ENCODE measurements around the gene DCAF8L2. TPM values are rescaled to one million over a fixed set of nuclear protein-coding genes. Genes with fewer than 3 reads are reported as not detected.

DCAF8L2 gene
- total and polyA plus RNA-seq, 4 donors: not detected

DNA sequence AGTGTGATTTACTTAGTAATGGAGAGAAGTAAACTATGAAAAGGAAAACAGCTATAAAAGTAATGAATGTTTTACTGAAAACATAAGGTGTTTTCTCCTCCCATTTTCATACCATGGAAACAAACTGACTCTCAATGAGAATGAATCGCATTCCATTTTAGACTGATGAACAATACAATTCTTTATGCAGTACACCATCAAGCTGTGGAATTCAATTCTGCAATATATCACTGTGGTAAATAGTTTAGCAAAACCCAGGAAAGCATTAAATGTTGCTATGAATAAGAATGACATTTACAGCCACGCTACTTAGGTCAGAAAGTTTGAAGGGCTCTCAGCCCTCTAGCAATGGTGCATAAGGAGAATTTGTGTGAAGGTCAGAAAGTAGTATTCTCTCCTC is 7.4 kb downstream of the DCAF8L2 start:
- Histone ChIP-seq H3K4me1 (ENCODE audit: control insufficient read depth, insufficient read depth, low read length) (no peaks in the 10 kb centered on the region), H3K27ac (ENCODE audit: low read depth, low read length) (no peak overlapping the region), H3K27me3 (ENCODE audit: control insufficient read depth, insufficient read depth, low read length) (no peaks in the 10 kb centered on the region), H3K36me3 (ENCODE audit: control insufficient read depth, insufficient read depth, low read length) (no peaks in the 10 kb centered on the region), H3K9me3 (ENCODE audit: control insufficient read depth, insufficient read depth, low read length) (no peaks in the 10 kb centered on the region), H3K4me3 (ENCODE audit: low read depth, low read length) (no peak overlapping the region)
- WGBS (ENCODE audit: insufficient coverage): no CpG with 5 or more reads among the region's 2 CpGs
- DNase-seq (ENCODE audit: low read depth in 4 of 6, low spot score in 6 of 6): peak in 1 of 6 donors; percentile 9

GRCh38 chrX:27598312-27598711 is 8.2 kb downstream of the DCAF8L2 start:
- 40% methylated on average over 4 of the region's 9 CpGs for WGBS (ENCODE audit: insufficient coverage)
- Histone ChIP-seq H3K9me3 (ENCODE audit: control insufficient read depth, insufficient read depth, low read length) (no peaks in the 10 kb centered on the region), H3K4me3 (ENCODE audit: low read depth, low read length) (no peak overlapping the region), H3K36me3 (ENCODE audit: control insufficient read depth, insufficient read depth, low read length) (no peaks in the 10 kb centered on the region), H3K27ac (ENCODE audit: low read depth, low read length) (no peak overlapping the region), H3K4me1 (ENCODE audit: control insufficient read depth, insufficient read depth, low read length) (no peaks in the 10 kb centered on the region), H3K27me3 (ENCODE audit: control insufficient read depth, insufficient read depth, low read length) (no peaks in the 10 kb centered on the region)
- peak in 1 of 6 donors; percentile 19 for DNase-seq (ENCODE audit: low read depth in 4 of 6, low spot score in 6 of 6)

DNA sequence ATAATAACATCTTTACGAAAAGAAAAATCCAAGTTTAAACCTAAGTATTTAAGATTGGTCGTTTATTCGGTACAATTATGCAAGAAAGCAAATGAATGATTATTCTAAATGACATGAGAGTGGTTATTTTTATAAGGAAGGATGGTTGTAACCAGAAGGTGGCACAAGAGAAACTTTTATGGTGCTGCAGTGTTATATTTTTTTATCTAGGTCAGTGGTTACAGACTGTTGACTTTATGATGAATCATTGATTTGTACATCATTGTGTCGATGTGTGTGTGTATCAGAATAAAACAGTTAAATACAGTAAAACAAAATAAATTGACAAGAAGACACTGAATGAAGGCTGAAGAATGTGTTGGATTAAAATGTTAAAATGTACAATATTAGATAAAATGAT is 9.8 kb downstream of the DCAF8L2 start:
- no peak for DNase-seq (ENCODE audit: low read depth in 4 of 6, low spot score in 6 of 6)

DNA sequence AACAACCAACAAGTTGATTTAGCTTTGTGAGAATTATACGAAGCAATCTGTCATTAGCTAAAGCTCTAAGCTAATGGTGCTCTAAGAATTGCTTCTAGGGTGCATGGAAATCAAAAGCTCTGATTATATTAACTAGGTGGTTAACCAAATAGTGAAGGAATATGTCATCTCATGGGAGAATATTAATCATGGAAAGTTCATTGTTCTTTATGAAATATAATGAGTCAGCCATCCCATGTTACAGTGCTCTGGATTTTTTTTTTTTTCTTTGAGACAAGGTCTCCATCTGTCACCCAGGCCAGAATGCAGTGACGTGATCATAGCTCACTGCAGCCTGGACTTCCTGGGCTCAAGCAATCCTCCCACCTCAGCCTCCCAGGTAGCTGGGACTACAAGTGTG is 10.5 kb downstream of the DCAF8L2 start:
- H3K27ac ChIP-seq (ENCODE audit: low read depth, low read length): no peak overlapping the region
- no CpG with 5 or more reads among the region's 2 CpGs for WGBS (ENCODE audit: insufficient coverage)
- DNase-seq (ENCODE audit: low read depth in 4 of 6, low spot score in 6 of 6): no peak

More for the DNA sequence above, 9.8 kb downstream of the DCAF8L2 start:
- Histone ChIP-seq H3K9me3 (ENCODE audit: control insufficient read depth, insufficient read depth, low read length) (no peaks in the 10 kb centered on the region), H3K36me3 (ENCODE audit: control insufficient read depth, insufficient read depth, low read length) (no peaks in the 10 kb centered on the region), H3K4me3 (ENCODE audit: low read depth, low read length) (no peak overlapping the region), H3K27me3 (ENCODE audit: control insufficient read depth, insufficient read depth, low read length) (no peaks in the 10 kb centered on the region), H3K27ac (ENCODE audit: low read depth, low read length) (no peak overlapping the region), H3K4me1 (ENCODE audit: control insufficient read depth, insufficient read depth, low read length) (no peaks in the 10 kb centered on the region)
- no CpG with 5 or more reads among the region's 4 CpGs for whole genome bisulfite sequencing (ENCODE audit: insufficient coverage)

DNA sequence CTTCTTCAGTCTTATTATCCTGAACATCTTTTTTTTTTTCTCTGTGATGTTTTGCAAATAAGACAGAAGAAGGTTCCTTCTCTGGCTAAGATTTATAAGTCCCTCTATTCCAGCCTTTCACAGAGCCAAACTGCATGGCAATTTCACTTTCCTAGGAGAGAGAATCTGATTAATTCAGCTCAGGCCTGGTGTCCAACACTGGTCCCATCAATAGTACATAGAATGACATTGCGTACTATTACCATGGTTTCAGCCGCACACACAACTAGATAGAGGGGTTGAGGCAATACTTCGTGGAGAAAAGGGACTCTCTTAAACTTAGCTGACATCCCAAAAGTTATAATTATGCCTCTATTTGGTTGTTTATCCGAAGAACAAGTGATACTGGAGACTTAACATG is 18.5 kb downstream of the DCAF8L2 start:
- Histone ChIP-seq H3K27ac (ENCODE audit: low read depth, low read length) (no peak overlapping the region), H3K4me3 (ENCODE audit: low read depth, low read length) (no peak overlapping the region), H3K36me3 (ENCODE audit: control insufficient read depth, insufficient read depth, low read length) (no peaks in the 10 kb centered on the region), H3K27me3 (ENCODE audit: control insufficient read depth, insufficient read depth, low read length) (no peaks in the 10 kb centered on the region), H3K9me3 (ENCODE audit: control insufficient read depth, insufficient read depth, low read length) (no peaks in the 10 kb centered on the region), H3K4me1 (ENCODE audit: control insufficient read depth, insufficient read depth, low read length) (no peaks in the 10 kb centered on the region)
- WGBS (ENCODE audit: insufficient coverage): no CpG with 5 or more reads among the region's 4 CpGs
- peak in 4 of 6 donors; percentile 2 to 46 (median 12) for DNase-seq (ENCODE audit: low read depth in 4 of 6, low spot score in 6 of 6)

More for the DNA sequence above, 10.5 kb downstream of the DCAF8L2 start:
- Histone ChIP-seq H3K27me3 (ENCODE audit: control insufficient read depth, insufficient read depth, low read length) (no peaks in the 10 kb centered on the region), H3K9me3 (ENCODE audit: control insufficient read depth, insufficient read depth, low read length) (no peaks in the 10 kb centered on the region), H3K4me3 (ENCODE audit: low read depth, low read length) (no peak overlapping the region), H3K36me3 (ENCODE audit: control insufficient read depth, insufficient read depth, low read length) (no peaks in the 10 kb centered on the region), H3K4me1 (ENCODE audit: control insufficient read depth, insufficient read depth, low read length) (no peaks in the 10 kb centered on the region)

- no peaks in the 10 kb centered on the region for H3K9me3 ChIP-seq (ENCODE audit: control insufficient read depth, insufficient read depth, low read length)
- no peaks in the 10 kb centered on the region for H3K27me3 ChIP-seq (ENCODE audit: control insufficient read depth, insufficient read depth, low read length)
- H3K4me3 ChIP-seq (ENCODE audit: low read depth, low read length): no peak overlapping the region
- no peak for DNase-seq (ENCODE audit: low read depth in 4 of 6, low spot score in 6 of 6)
- H3K36me3 ChIP-seq (ENCODE audit: control insufficient read depth, insufficient read depth, low read length): no peaks in the 10 kb centered on the region
- no peaks in the 10 kb centered on the region for H3K4me1 ChIP-seq (ENCODE audit: control insufficient read depth, insufficient read depth, low read length)
- H3K27ac ChIP-seq (ENCODE audit: low read depth, low read length): no peak overlapping the region
- 29% methylated on average over 1 of the region's 1 CpG for WGBS (ENCODE audit: insufficient coverage)
These were observed 29.3 kb downstream of the DCAF8L2 start for GRCh38 chrX:27619459-27619858.

DNA sequence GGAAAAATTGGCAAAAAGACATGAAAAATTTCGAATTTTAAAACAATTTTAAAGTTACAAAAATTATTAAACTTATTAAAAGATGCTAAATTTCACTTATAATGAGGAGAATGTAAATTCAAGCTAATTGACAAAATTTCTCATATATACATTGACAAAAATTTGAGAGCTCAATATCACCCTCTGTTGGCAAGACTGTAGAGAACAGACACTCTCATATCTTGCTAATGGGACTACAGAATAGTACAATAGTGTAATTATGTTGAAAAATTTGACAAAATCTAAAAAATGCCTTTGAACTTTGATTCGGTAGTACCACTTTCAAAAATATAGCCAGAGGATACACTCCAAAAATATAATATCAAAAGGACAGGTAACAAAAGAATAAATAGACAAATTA is 29.8 kb downstream of the DCAF8L2 start:
- no peaks in the 10 kb centered on the region for H3K9me3 ChIP-seq (ENCODE audit: control insufficient read depth, insufficient read depth, low read length)
- H3K27ac ChIP-seq (ENCODE audit: low read depth, low read length): no peak overlapping the region
- DNase-seq (ENCODE audit: low read depth in 4 of 6, low spot score in 6 of 6): no peak
- no peaks in the 10 kb centered on the region for H3K4me1 ChIP-seq (ENCODE audit: control insufficient read depth, insufficient read depth, low read length)
- no peaks in the 10 kb centered on the region for H3K36me3 ChIP-seq (ENCODE audit: control insufficient read depth, insufficient read depth, low read length)
- WGBS (ENCODE audit: insufficient coverage): no CpG with 5 or more reads among the region's 2 CpGs
- no peak overlapping the region for H3K4me3 ChIP-seq (ENCODE audit: low read depth, low read length)
- H3K27me3 ChIP-seq (ENCODE audit: control insufficient read depth, insufficient read depth, low read length): no peaks in the 10 kb centered on the region

DNA sequence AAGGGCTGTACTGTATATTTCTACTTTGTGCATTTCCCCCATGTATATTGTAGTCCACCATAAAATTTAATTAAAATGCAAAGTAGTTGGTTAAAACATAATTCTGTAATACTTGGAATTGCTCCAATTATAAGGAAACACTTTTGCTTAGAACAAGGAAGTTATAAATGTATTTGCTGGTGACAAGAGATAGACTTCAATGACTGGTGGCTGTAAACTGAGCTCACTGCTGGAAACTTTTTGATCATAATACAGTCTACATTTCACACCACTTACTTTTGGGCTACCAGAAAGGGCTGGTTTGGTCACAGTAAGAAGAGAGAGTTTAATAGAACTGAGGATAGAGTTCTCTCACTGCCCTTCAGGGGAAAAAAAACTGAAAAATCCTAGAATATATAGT is 32.7 kb downstream of the DCAF8L2 start:
- Histone ChIP-seq H3K27me3 (ENCODE audit: control insufficient read depth, insufficient read depth, low read length) (no peaks in the 10 kb centered on the region), H3K4me1 (ENCODE audit: control insufficient read depth, insufficient read depth, low read length) (no peaks in the 10 kb centered on the region), H3K27ac (ENCODE audit: low read depth, low read length) (no peak overlapping the region), H3K9me3 (ENCODE audit: control insufficient read depth, insufficient read depth, low read length) (peaks cover 2% of the 10 kb centered on the region), H3K36me3 (ENCODE audit: control insufficient read depth, insufficient read depth, low read length) (no peaks in the 10 kb centered on the region), H3K4me3 (ENCODE audit: low read depth, low read length) (no peak overlapping the region)
- DNase-seq (ENCODE audit: low read depth in 4 of 6, low spot score in 6 of 6): no peak

- Histone ChIP-seq H3K27ac (ENCODE audit: low read depth, low read length) (no peak overlapping the region), H3K9me3 (ENCODE audit: control insufficient read depth, insufficient read depth, low read length) (peaks cover 2% of the 10 kb centered on the region), H3K36me3 (ENCODE audit: control insufficient read depth, insufficient read depth, low read length) (no peaks in the 10 kb centered on the region), H3K4me1 (ENCODE audit: control insufficient read depth, insufficient read depth, low read length) (no peaks in the 10 kb centered on the region), H3K4me3 (ENCODE audit: low read depth, low read length) (no peak overlapping the region), H3K27me3 (ENCODE audit: control insufficient read depth, insufficient read depth, low read length) (no peaks in the 10 kb centered on the region)
- WGBS (ENCODE audit: insufficient coverage): 43% methylated on average over 3 of the region's 3 CpGs
- DNase-seq (ENCODE audit: low read depth in 4 of 6, low spot score in 6 of 6): no peak
These were observed 35.9 kb downstream of the DCAF8L2 start for GRCh38 chrX:27626066-27626465.

DNA sequence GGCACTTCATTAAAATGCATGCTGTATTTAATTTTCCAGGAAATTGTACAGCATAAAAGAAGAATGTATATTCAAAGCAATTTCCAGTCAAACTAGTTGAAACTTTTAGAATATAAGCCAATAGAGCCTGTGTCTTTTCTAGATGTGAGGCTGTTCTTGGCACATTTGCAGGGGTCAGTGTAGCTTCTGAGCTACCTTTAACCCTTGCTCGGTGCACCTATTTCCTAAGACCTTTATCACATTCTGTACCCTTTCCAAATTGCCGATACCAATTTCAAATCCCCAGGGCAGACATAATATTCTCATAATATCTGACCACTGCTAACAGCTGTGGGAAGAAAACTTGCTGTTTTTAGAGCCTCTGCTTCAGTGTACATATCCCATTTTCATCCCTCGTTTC is 43.2 kb downstream of the DCAF8L2 start:
- Histone ChIP-seq H3K4me3 (ENCODE audit: low read depth, low read length) (no peak overlapping the region), H3K27me3 (ENCODE audit: control insufficient read depth, insufficient read depth, low read length) (no peaks in the 10 kb centered on the region), H3K27ac (ENCODE audit: low read depth, low read length) (no peak overlapping the region), H3K9me3 (ENCODE audit: control insufficient read depth, insufficient read depth, low read length) (peaks cover 2% of the 10 kb centered on the region), H3K36me3 (ENCODE audit: control insufficient read depth, insufficient read depth, low read length) (no peaks in the 10 kb centered on the region), H3K4me1 (ENCODE audit: control insufficient read depth, insufficient read depth, low read length) (no peaks in the 10 kb centered on the region)
- no peak for DNase-seq (ENCODE audit: low read depth in 4 of 6, low spot score in 6 of 6)
- 100% methylated on average over 1 of the region's 3 CpGs for WGBS (ENCODE audit: insufficient coverage)

Data from spinal cord (tissue), 10 donors.